HG02840 (cell line): ENCODE measurements around the gene ERRFI1.

ENCODE experiments used
- ATAC-seq: cut with Tn5 transposase; IDR thresholded peaks from one replicate; pipeline ENCODE4 v1.9.1; 2021; ENCODE audit warnings: mild to moderate bottlenecking, moderate library complexity, moderate number of reproducible peaks; ENCODE audit not compliant: unreplicated experiment, low FRiP score

ERRFI1 gene

DNA sequence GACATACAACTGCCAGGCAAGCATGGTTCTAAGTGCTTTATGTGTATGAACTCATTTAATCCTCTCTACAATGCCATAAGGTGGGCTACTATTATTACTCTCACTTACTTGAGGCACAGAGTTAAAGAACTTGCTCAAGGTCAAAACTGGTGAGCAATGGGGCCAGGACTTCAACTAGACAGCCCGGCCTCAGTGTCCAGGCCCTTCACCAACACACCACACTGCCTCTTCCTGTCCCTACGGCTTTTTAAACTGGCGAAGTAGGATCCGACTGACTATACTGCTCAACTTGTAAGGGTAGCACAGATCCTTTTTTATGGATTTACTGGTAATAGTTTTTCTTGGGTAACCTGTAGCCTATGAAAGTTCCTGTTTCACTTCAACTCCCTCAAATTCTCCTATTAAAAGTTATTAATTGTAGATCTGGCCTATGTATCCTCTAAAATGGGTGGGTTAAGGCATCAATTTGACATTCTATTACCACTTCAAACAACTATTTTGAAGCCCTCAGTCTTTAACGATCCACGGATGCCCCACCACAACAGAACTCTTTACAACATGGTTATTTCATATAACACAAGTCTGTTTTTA lies 4.3 kb downstream of the ERRFI1 start:
- no peak for ATAC-seq

DNA sequence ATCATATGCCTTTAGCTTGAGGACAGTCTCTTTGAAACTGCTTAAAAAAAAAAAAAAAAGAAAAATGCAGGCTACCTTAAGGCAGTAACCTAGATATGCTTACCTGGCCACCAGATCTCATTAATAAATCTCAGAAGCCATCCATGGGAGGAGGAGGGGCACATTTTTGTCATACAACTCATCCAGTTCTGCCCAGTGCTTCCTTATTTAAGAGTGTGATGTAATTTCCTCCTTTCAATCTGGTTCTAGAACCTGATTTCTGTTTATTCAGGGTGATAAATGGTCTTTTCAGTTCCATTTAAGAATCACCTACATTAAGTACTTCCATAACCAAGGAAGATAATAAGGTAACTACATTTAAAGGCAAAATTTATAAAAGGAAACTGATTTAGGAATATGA lies 6.1 kb downstream of the ERRFI1 start:
- ATAC-seq, result no peak

DNA sequence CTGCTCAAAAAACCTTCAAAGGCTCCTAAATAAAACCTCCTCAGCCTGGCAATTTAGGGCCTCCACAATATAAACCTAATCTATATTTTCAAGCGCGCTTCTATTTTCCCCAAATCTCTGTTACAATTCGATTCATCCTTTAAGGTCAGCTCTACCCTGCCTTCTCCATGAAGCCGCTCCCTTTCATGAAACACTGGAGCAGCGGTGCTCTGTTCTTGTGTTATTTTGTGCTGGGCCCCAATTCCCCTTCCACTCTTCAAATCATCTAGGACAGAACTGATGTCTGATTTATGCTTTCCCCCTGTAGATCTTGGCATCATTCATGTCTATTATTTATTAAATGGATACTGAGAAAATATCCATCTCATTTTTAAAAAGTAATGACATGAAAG lies 6.9 kb downstream of the ERRFI1 start:
- ATAC-seq, result no peak

DNA sequence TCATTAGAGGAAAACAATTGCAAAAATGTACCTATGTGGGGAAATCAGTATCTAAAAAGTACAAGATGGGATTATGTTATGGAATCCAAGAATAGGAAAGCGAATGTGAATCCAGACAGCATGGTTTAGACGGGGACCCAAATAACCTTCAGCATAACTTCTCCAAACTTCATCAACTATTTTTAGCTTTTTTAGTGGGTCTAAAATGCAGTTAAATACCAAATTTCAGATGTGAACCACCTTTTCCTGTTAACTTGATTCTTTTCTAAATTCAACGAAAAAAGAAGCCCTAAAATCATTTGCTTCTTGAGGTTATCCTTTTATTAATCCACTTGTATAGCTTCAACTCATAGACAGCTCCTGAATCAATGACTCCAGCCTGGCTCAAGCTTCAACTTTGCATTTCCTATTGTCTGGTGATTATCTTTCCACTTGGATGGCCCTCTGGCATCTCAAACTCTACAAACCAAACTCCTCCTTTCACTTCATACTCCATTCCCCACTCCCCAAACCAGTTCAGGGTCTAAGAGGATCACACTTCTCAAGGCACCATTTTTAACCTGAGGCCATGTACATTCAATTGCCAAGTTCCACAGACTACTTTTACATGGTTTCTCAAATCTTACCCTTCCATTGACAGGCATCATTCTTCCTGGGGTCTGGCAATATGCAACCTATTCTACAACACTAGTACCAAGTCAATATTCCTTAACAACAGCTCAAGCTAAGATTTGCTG lies 7.4 kb downstream of the ERRFI1 start:
- no peak for ATAC-seq

DNA sequence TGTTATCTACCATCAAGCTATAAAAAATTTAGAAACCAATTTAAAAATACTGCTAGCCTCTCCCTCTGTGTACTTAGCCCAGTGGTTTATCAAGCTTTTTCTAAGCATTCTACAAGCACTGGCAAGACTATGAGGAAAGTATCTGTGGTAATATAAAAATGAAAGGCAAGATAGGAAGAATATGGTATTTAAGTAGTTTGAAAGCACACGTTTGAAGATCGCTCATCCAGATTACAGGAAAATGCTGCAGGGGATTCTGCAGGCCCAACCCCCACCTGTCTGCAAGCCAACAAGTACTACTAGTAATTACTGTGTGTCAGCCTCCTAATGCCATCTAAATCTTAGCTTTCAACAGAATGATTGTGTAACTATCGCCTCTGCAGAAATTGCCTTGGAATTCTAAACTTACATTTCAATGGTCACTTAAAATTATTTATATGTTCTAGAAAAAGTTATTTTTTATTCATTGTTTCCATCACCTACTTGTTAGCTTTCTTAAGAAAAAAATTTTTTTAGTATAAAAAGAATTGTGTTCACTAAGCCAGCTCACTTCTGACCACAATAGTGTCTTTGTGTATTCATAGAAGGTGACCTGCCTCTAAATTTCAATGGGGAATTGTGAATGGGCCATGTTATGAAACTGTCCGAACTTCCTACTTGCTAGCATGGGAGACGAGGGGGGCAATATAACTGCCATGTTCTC lies 8.5 kb downstream of the ERRFI1 start:
- ATAC-seq, result no peak

DNA sequence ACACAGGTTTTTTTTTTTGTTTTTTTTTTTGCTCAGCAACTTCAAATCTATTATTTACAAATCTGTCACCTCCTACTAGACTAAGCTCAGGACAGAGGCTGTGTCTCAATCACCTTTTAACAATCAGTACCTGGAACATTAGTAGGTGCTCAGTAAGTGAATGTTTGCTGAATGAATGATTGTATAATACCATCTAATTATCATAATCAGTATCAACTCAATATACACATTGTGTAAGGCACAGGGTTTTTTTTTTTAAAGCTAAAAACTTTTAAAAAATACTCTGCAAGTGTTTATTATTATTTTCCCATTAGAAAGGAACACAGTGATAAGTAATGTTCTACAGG lies 9.2 kb downstream of the ERRFI1 start:
- ATAC-seq, result no peak

DNA sequence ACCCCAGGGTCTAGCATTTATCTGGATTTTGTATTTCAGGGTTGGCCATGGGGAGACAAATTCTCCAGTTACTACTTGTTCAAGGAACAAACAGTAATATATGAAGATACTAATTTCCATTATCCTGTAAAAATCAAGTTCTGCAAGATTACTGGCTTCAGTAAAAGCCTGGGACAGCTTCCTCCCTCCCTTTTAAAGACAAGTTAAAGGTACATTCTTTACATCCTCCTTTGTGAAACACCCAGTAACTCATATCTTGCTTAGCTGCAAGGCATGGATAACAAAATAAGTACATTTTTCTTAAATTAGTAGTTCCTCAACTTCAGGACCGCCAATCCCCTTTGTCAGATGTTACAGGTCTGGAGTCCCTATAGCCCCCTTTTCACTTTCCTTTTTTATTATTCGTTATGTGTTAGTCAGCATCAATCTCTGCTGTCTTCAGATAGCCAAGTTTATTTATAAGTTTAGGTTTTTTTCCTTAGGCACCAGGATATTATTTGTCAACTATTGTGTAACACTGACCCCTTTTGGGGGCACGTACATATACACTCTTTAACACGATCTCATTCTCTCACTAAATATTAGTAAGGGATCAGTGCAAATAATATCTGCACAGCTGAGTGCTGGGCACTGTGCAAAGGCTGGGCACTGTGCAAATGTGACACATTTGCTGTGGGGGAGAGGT lies 9.8 kb downstream of the ERRFI1 start:
- ATAC-seq, result no peak

DNA sequence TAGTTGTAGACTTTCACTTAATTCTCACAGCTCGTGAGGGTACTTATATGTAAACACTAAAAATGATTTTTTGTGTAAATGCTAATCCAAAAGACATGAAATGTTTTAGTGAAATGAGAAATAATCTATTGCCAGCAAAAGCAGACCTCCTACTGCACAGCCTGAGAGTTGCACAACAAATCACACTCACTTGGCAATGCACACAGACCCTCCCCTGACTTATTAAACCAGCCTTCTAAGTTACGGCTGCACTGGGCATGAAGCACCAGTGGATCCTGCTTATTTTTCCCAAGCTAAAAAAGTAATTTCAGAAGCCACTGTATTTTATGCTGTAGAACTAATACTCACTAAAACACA lies 10.3 kb downstream of the ERRFI1 start:
- ATAC-seq, result no peak

DNA sequence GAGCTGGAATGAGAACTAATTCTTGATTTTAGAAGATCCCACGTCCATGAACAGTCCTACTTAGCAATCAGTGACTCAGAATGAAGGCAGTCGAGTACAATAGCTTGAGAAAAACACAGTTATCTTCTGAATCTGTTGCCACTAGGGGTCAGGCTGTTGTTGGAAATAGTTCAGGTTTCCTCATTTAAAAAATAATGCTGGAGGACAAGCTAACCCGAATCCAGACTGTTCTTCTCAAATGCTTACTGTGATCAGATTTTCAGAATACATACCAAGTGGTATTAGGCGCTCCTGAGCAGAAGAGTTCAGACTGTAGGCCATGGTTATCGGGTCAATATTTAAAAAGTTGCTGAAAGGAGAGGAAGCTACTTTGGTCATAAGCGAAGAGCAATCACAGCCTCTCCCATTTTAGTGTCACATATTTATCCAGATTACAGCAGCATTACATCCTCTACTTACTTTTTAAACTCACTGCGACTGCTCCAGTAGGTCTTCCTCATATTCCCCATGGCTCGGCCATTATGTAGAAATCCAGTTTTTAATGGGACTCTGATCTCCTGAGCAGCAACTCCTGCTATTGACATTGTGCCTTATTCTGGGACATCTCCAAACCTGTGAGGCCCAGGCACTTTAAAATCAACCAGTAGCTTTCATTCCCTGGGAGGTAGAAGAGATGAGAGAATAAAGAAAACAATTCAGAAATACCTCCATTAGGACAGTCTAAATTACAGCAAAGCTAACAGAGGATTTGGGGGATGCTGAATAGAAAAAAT lies 10.9 kb downstream of the ERRFI1 start:
- ATAC-seq, result no peak

DNA sequence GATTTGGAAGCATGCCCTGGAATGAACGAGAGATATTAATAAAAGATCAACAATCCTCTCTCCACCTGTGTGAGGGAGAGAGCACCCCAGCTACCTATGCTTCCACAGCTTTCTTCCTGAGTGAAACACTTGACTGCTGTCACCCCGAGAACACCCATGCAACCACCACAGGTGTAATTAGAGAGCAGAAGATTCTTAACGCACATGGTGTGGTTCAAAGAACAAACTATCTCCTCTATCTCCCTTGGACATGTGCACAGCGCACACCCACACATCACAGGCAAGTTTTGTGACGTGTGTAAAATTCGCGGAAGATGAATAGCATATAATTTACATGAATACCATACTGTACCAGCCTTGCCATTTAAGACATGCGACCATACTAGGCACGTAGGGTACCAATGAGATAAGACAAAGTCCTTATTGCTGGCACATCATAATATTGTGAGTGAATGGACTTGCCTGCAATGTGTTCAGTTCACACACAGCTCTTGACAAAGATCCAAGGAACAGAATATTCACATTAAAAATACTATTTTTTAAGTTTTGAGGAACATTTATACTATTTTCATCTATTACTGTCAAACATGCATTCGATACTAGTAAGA lies 11.6 kb downstream of the ERRFI1 start:
- no peak for ATAC-seq

DNA sequence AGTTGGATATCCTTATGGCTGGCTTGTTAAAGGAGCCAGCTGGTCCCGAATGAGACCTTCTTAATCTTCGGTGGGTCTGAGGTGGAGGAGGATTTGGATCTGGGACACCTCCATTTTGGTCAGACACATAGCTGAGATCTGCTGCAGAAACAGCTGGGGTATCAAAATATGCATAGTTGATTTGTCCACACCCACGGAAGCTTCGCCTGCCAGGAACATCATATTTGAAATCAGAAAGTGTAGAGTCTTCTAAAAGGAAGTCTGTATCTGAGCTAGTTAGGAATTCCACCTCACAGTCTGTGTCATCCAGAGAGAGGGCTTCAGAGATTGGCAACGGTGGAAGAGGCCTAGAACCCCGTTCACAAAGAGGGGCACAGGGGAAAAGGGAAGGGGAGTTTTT lies 12.3 kb downstream of the ERRFI1 start:
- no peak for ATAC-seq

DNA sequence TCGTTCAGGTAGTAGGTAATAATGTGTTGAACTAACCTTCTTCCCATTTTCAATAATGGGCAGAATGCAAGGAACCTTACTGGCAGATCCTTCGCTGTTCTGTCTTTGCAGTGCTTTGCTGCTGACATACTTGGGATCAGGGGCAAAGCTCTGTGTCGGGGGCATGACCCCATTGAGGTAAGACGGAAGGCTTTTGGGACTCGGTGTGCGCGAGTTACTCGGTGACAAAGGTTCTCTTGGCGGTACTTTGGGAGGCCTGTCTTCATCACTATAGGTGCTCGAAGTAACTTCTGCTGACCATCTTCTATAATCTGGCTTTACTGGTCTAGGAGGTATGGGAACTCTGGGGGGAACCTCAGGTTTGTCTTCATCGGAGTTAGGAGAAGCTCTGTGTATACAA lies 12.7 kb downstream of the ERRFI1 start:
- no peak for ATAC-seq

DNA sequence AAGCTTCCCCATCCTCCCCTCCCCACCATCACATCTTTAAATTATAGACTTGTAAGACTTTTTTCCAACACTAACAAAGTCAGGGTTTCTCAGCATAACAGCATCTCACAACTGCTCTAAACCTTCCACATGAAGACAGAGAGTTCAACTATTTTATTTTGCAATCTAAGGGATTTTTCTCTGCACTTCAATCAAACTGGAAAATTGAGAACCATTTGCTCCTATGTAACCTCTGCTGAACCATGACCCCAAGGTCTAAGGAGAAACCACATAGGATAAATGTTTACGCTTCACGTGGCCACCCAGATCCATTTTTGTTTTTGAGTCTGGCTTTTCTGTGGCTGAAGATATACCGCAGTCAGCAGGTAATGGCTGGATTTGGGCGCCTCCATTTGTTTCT lies 13.2 kb downstream of the ERRFI1 start:
- no peak for ATAC-seq

DNA sequence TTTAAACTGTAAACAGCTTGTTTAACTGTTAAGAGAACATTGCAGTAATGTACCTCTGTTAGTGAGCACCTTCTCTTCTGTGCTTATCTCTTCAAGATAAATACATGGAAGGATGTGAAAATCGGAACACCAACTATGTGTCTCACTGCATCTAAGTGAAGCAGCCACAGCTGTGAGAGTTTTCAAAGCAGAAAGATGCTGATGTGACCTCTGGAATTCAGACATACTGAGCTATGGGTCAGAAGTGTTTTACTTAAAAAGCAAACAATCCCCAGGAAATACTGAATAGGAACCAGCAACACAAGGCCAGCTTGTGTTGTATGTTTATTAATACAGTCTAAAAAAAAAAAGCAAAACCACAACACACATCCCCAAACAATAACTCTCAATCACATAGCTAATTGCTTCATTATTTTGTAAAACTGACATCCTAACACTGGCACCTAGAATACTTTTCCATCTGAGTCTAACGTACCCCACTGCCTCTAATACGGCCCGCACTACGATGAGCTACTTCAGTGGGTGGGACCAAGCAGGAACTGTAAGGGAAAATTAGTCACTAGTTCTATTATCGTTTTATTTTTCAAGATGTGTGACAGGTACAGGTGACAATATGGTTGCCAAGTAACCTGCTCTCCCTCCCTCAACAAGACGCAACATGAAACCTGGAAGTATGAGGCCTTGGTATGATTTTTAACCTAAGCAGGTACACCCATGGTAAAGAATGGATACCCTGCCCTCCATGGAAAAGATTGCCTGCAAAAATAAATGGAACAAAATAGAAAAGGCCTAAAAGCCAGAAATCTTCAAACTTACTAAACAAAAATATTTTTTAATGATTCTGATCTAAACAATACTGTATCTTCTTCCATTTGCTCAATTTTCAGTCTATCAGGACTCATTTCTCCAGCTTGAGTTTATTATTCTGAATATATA lies 13.9 kb downstream of the ERRFI1 start:
- no peak for ATAC-seq

DNA sequence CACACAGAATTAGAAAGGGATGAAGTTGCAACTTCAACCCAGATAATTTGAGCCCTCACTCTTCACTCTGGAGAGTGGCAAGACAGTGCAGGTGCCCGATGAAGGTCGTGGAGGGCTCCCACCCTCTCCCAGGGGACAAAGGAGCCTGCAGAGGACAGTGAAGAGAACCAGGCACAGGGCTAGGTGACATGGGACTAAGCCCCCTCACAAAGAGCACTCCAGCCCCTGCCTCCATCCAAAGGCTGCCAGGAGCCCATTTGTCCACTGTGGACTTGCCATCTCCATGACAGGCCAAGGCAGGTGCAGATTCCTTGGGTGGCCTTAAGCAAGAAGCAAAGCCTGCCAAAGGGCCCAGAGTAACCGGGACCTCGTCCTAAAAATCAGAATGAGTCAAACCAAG lies 15.1 kb downstream of the ERRFI1 start:
- ATAC-seq, result no peak

DNA sequence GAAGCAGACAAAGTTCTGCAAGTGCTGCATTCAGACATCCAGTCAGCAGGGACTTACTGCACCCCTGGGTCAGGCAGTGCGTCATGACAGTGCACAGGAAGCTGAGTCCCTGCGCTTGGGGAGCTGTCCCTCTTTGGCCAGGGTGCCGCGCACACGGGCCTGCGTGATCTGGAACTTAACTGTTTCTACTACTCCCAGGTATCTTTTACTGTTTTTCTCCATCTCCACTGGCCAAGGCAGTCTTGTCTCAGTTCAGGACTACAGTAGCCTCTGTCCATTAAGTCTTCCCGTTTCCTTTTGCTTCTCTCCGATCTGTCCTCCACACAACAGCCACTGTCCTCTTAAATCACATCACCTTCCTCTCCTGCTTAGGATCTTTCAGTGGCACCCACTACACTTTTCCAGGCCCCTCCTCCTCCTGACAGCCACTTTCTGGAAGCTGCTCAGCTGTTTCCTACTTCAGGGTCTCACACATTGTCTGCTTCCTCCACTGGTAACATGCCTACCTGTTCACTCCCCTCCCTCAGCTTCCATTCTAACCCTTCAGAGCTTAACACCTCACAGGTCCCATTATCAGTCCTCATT lies 15.9 kb downstream of the ERRFI1 start:
- ATAC-seq, result no peak

DNA sequence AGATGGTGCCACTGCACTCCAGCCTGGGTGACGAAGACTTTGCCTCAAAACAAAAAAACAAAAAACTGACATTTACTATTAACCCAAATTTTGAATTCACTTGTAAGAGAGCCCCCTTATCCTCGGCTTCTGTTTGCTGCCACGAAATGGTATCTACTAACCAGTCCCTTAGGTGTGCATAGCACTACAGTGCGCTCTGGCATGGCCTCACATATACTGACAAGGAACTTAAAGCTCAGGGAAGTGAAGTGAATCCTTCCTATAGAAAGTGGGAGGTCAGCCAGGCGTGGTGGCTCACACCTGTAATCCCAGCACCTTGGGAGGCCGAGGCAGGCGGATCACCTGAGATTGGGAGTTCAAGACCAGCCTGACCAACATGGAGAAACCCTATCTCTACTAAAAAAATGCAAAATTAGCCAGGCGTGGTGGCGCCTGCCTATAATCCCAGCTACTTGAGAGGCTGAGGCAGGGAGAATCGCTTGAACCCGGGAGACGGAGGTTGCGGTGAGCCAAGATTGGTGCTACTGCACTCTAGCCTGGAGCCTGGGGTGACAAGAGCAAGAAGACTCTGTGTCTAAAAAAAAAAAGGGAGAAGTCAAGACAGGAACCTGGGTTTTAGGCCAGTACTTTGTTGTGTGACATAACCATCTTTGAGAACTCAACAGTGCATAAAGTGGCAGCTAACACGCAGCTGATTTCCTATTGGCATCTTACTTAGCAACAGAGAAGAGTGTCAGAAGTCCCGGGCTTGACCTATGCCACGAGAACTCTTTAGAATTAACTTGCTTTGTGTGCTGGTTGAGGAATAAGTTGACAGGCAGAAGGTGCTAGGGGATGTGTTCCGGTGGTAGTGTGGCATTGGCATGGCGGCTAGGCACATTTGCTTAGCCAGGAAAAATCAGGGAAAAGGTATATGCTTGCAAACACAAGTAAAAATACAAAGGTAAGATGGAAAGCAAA lies 16.8 kb downstream of the ERRFI1 start:
- no peak for ATAC-seq
